ENCODE results near the gene CHN1.

The CHN1 gene

DNA sequence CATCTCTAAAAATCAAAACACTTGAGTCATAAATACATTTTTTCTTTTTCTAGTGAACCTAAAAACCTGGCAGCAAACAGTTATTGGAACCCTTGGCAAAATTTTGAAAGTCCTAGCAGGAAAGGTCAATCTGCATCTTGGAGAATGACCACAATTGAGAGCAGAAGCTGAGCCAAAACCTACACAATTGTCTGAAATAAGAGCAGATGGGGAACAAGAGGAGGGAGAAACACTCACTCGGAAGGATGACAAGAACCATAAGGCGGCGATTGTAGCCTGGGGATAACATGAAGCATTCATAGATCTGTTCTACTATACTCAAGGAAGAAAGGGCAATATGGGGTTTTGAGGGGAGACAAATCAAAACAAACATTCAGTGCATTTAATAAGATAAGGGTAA lies 117.0 kb downstream of the CHN1 start:
- no peak for TF ChIP-seq ZFX (IDR thresholded peaks at IDR 0.05; ENCODE audit: borderline replicate concordance)
- TF ChIP-seq, protein P1, sequence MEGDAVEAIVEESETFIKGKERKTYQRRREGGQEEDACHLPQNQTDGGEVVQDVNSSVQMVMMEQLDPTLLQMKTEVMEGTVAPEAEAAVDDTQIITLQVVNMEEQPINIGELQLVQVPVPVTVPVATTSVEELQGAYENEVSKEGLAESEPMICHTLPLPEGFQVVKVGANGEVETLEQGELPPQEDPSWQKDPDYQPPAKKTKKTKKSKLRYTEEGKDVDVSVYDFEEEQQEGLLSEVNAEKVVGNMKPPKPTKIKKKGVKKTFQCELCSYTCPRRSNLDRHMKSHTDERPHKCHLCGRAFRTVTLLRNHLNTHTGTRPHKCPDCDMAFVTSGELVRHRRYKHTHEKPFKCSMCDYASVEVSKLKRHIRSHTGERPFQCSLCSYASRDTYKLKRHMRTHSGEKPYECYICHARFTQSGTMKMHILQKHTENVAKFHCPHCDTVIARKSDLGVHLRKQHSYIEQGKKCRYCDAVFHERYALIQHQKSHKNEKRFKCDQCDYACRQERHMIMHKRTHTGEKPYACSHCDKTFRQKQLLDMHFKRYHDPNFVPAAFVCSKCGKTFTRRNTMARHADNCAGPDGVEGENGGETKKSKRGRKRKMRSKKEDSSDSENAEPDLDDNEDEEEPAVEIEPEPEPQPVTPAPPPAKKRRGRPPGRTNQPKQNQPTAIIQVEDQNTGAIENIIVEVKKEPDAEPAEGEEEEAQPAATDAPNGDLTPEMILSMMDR (IDR thresholded peaks at IDR 0.05) = no peak
- no peak overlapping the region for H3K27ac ChIP-seq

DNA sequence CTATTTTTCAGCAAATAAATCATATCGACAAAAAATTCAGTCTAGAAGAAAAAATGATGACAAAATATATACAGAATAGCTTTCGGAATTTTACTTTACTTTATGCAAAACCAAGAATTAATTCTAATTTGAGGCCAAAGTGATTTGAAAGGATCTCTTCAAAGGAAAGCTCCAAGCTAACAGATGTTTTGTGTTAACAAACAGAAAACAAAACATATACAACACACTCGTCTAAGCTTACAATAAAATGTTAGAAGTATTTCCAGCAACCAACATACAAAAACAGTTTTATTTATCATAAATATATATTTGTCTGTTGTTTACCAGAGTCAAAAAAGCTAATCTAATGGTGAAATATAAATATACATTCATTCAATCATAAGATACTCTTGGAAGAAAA lies 122.8 kb downstream of the CHN1 start:
- TF ChIP-seq, protein P1 (IDR thresholded peaks at IDR 0.05) = no peak
- TF ChIP-seq ZFX (IDR thresholded peaks at IDR 0.05; ENCODE audit: borderline replicate concordance) = no peak
- no peak overlapping the region for H3K27ac ChIP-seq

DNA sequence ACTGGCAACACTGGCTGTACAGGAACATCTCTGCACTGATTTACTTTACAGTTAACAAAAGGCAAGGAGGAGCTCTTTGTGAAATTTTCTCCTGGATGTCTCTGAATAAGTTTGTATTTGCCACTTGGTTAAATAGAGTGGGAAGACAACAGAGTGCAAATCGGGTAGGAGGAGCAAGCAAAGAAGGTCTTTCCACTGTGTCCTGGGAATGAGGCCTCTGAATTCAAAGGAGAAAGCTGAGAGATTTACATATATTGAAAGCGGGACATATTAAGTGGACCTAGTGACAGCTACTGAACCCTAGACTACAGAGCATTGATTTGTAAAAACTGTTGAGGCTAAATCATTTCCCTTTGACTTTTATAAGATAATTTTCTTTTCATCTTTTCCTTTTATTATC lies 123.5 kb downstream of the CHN1 start:
- no peak for TF ChIP-seq ZFX (IDR thresholded peaks at IDR 0.05; ENCODE audit: borderline replicate concordance)
- TF ChIP-seq, protein P1 (IDR thresholded peaks at IDR 0.05) = no peak
- no peak overlapping the region for H3K27ac ChIP-seq

DNA sequence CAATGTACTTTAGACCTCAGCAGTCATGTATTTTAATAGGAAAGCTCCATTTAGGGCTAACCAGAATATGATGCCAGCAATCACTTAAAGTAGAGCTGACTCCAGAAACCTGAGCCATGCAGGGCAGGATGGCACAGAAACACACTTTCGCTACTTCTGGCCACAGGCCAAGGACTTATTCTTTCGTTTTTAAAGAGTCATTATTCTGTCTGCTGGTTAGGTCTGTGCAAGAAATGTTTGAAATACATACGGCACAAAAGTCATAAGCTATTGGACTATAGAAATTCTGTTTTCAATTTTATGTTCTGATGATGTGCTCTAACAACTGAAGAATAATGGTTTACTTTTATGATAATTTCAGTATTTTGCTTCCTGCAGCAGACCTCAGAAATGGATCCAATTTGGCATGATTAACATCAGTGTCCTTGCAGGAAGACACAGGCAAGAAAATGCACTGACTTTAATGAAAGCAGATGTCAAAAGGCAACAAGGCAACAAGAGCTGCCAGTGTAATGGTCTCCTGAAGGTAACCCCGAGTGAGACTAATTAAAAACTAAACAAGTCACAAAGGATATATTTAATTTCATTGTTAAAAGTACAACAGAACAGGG lies 126.5 kb downstream of the CHN1 start:
- no peak overlapping the region for H3K27ac ChIP-seq
- TF ChIP-seq ZFX (IDR thresholded peaks at IDR 0.05; ENCODE audit: borderline replicate concordance) = no peak
- TF ChIP-seq, protein P1 (IDR thresholded peaks at IDR 0.05) = no peak

DNA sequence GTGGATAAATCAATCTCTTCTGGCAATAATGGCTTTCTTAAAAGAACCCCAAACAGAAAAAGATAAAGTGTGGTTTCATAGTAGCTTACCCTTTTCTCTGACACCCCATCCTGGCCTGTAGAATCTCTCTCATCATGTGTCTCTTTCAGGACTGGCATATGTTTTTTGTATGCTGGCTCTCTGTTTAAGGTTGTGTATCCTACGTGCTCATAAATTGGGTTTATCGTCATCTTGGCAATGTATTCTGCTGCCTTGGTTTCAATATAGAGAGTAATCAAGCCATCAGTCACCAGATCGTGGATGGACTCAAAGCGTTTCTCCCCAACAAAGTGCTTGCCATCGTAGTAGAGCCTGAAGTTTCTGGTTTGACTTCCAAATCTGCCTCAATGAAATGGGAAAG lies 127.4 kb downstream of the CHN1 start:
- TF ChIP-seq ZFX (IDR thresholded peaks at IDR 0.05; ENCODE audit: borderline replicate concordance) = no peak
- TF ChIP-seq, protein P1 (IDR thresholded peaks at IDR 0.05) = no peak
- H3K27ac ChIP-seq = no peak overlapping the region

DNA sequence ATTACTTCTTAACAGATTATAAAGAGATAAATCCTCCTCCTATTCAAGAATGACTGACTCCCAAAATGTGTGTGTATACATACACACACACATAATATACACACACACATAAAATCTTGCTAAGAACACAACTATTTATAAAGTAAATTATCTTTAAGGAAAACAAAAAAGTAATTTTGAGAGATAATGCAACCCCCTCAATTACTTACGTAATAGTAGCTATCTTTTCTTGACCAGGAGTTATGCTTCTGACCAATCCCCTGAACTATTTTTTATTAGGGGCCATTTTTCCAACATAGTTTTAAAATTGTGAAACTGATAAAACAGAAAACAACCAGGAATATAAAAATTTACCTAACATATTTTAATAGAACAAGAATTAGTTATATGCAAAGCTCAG lies 127.9 kb downstream of the CHN1 start:
- no peak overlapping the region for H3K27ac ChIP-seq
- TF ChIP-seq, protein P1 (IDR thresholded peaks at IDR 0.05) = no peak
- TF ChIP-seq ZFX (IDR thresholded peaks at IDR 0.05; ENCODE audit: borderline replicate concordance) = no peak

DNA sequence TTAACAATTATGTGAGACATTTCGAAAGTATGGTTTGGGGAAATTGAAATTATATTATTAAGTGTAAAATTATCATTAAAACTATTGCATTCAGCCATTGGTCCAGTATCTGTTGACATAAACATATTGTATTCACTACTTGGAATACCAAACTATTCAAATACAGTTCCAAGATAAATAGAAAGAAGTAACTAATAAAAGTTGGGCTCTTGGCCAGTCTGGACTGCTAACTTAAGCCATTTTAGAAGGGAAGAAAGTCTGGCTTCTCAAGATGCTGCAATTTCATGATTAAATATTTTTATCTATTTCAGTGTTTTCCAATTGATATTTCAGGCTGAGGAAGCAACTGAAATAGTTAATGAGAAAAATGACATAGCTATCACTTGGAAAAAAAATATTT lies 131.1 kb downstream of the CHN1 start:
- H3K27ac ChIP-seq = no peak overlapping the region
- TF ChIP-seq, protein P1 (IDR thresholded peaks at IDR 0.05) = no peak
- TF ChIP-seq ZFX (IDR thresholded peaks at IDR 0.05; ENCODE audit: borderline replicate concordance) = no peak

Measured in 22Rv1 (cell line).